Stimulated activated CD8-positive, alpha-beta memory T cell treated with anti-CD3 and anti-CD28 coated beads, Interleukin-7, amount 100 ng/mL, for 1 hour (primary cell): ENCODE data around the gene KIF6.
"Not testable (repeated sequence)": the region's sequence is repeated elsewhere in the genome, so short reads cannot be mapped to it uniquely, and the experiment has no call there.

Source experiments
- DNase-seq, 2 donors: peaks; one replicate each; pipeline ENCODE4 v3.0.0-alpha.2; 2020; ENCODE audit warnings: low read depth in 2 of 2

Gene KIF6

GRCh38 chr6:39502362-39502955, 222.7 kb downstream of the KIF6 start:
- DNase-seq, result not testable (repeated sequence)

GRCh38 chr6:39499053-39499452, 226.2 kb downstream of the KIF6 start:
- no peak for DNase-seq

GRCh38 chr6:39498096-39498495, 227.1 kb downstream of the KIF6 start:
- no peak for DNase-seq

- no peak for DNase-seq
These were observed 228.3 kb downstream of the KIF6 start for GRCh38 chr6:39496915-39497314.

- no peak for DNase-seq
These were observed 228.8 kb downstream of the KIF6 start for GRCh38 chr6:39496456-39496855.

- no peak for DNase-seq
These were observed 229.6 kb downstream of the KIF6 start for GRCh38 chr6:39495640-39496039.

GRCh38 chr6:39494998-39495397, 230.2 kb downstream of the KIF6 start:
- DNase-seq, result no peak

- DNase-seq, result no peak
These were observed 231.4 kb downstream of the KIF6 start for GRCh38 chr6:39493777-39494176.

- no peak for DNase-seq
These were observed 232.0 kb downstream of the KIF6 start for GRCh38 chr6:39493174-39493573.

- DNase-seq, result no peak
These were observed 235.1 kb downstream of the KIF6 start for GRCh38 chr6:39490108-39490507.

- DNase-seq, result no peak
These were observed 236.8 kb downstream of the KIF6 start for GRCh38 chr6:39488255-39488879.

GRCh38 chr6:39484276-39484675, 240.9 kb downstream of the KIF6 start:
- DNase-seq, result no peak

GRCh38 chr6:39479819-39480218, 245.4 kb downstream of the KIF6 start:
- DNase-seq, result not testable (repeated sequence)

- no peak for DNase-seq
These were observed 248.5 kb downstream of the KIF6 start for GRCh38 chr6:39476670-39477069.

- DNase-seq, result no peak
These were observed 249.1 kb downstream of the KIF6 start for GRCh38 chr6:39476151-39476550.

GRCh38 chr6:39471954-39472659, 253.1 kb downstream of the KIF6 start:
- DNase-seq, result no peak

GRCh38 chr6:39470506-39470905, 254.7 kb downstream of the KIF6 start:
- DNase-seq, result no peak

GRCh38 chr6:39468385-39468784, 256.8 kb downstream of the KIF6 start:
- no peak for DNase-seq

- DNase-seq, result no peak
These were observed 258.6 kb downstream of the KIF6 start for GRCh38 chr6:39466631-39467030.

GRCh38 chr6:39465539-39465938, 259.7 kb downstream of the KIF6 start:
- no peak for DNase-seq

- no peak for DNase-seq
These were observed 261.1 kb downstream of the KIF6 start for GRCh38 chr6:39464067-39464466.

- DNase-seq, result no peak
These were observed 271.2 kb downstream of the KIF6 start for GRCh38 chr6:39453956-39454524.

- DNase-seq, result no peak
These were observed 272.0 kb downstream of the KIF6 start for GRCh38 chr6:39453241-39453640.
